ENCODE results near the gene WNT9A. TPM values are rescaled to one million over a fixed set of nuclear protein-coding genes. Genes with fewer than 3 reads are reported as not detected.

Gene WNT9A
- total and polyA plus RNA-seq, 9 of the 15 experiments (the other 6 are each of a cell fraction or from before 2014, with no cell fraction given), result 0.04 to 0.17 (median 0.10) TPM; not detected in 4

- 0 out of 2 replicates have a peak, but pooled peaks have one; percentile 13 for TF ChIP-seq USF2 (CRISPR knock-in tag; IDR thresholded peaks at IDR 0.05)
- 0 out of 2 replicates have a peak, but pooled peaks have one; percentile 28 for TF ChIP-seq MGA (IDR thresholded peaks at IDR 0.05)
- TF ChIP-seq NFE2 (IDR thresholded peaks at IDR 0.05; ENCODE audit: low read depth), result 0 out of 2 replicates have a peak, but pooled peaks have one; percentile 4
Observed at GRCh38 chr1:227972843-227973374, 25.2 kb upstream of the WNT9A start (continued).
